CD4-positive, alpha-beta T cell treated with Interleukin-17A for 4 hours (primary cell): ENCODE measurements around the gene GTF2F1.
"Not testable (repeated sequence)": the region's sequence is repeated elsewhere in the genome, so short reads cannot be mapped to it uniquely, and the experiment has no call there.

ENCODE experiments used
- DNase-seq: peaks from one replicate; pipeline ENCODE4 v3.0.0-alpha.2; 2020; ENCODE audit warnings: mixed read lengths

Gene GTF2F1

GRCh38 chr19:6354098-6354674, 38.8 kb downstream of the GTF2F1 start:
- no peak for DNase-seq

GRCh38 chr19:6352381-6353165, 40.4 kb downstream of the GTF2F1 start:
- DNase-seq = no peak

- no peak for DNase-seq
These were observed 42.3 kb downstream of the GTF2F1 start for GRCh38 chr19:6350688-6351087.

GRCh38 chr19:6349271-6349670, 43.7 kb downstream of the GTF2F1 start:
- DNase-seq = not testable (repeated sequence)

GRCh38 chr19:6343462-6343861, 49.5 kb downstream of the GTF2F1 start:
- DNase-seq = no peak

GRCh38 chr19:6340493-6341201, 52.3 kb downstream of the GTF2F1 start:
- DNase-seq = no peak

GRCh38 chr19:6334490-6335285, 58.3 kb downstream of the GTF2F1 start:
- DNase-seq = no peak

GRCh38 chr19:6333439-6333838, 59.5 kb downstream of the GTF2F1 start, which contains the start of gene ACER1:
TSS of gene ACER1 (minus strand) at chr19:6333612. CDS start at chr19:6333551, 61 bp downstream.
- no peak for DNase-seq
